ENCODE data around the gene PLB1. TPM values are rescaled to one million over a fixed set of nuclear protein-coding genes. Genes with fewer than 3 reads are reported as not detected.

Gene PLB1
- total RNA-seq, 2 donors from 2014 or later: 19.2 to 29.6 TPM

- peaks cover 35 to 77% of the 10 kb centered on the region in 2 donors for H3K4me1 ChIP-seq (ENCODE audit: control insufficient read depth in 1 of 2, low read depth in 2 of 2)
- TF ChIP-seq, protein P1, sequence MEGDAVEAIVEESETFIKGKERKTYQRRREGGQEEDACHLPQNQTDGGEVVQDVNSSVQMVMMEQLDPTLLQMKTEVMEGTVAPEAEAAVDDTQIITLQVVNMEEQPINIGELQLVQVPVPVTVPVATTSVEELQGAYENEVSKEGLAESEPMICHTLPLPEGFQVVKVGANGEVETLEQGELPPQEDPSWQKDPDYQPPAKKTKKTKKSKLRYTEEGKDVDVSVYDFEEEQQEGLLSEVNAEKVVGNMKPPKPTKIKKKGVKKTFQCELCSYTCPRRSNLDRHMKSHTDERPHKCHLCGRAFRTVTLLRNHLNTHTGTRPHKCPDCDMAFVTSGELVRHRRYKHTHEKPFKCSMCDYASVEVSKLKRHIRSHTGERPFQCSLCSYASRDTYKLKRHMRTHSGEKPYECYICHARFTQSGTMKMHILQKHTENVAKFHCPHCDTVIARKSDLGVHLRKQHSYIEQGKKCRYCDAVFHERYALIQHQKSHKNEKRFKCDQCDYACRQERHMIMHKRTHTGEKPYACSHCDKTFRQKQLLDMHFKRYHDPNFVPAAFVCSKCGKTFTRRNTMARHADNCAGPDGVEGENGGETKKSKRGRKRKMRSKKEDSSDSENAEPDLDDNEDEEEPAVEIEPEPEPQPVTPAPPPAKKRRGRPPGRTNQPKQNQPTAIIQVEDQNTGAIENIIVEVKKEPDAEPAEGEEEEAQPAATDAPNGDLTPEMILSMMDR (IDR thresholded peaks at IDR 0.05): no peak
- no peak for DNase-seq (ENCODE audit: low spot score)
Observed at GRCh38 chr2:28640908-28641300, 145.0 kb downstream of the PLB1 start.

GRCh38 chr2:28642796-28643195, 146.9 kb downstream of the PLB1 start:
- ATAC-seq (ENCODE audit: insufficient number of reproducible peaks, low FRiP score, low read depth): no peak
- Histone ChIP-seq H3K27ac (peak overlapping the region; percentile 93 to 95), H3K36me3 (no peaks in the 10 kb centered on the region), H3K4me1 (ENCODE audit: control insufficient read depth in 1 of 2, low read depth in 2 of 2) (peaks cover 25 to 76% of the 10 kb centered on the region in 2 donors), H3K27me3 (replicated peaks; ENCODE audit: insufficient read depth) (no peaks in the 10 kb centered on the region), H3K9me3 (no peaks in the 10 kb centered on the region), H3K4me3 (no peak overlapping the region)
- TF ChIP-seq, protein P1 (IDR thresholded peaks at IDR 0.05): no peak
- DNase-seq (ENCODE audit: low spot score): no peak

More at GRCh38 chr2:28640908-28641300, 145.0 kb downstream of the PLB1 start:
- no peaks in the 10 kb centered on the region for H3K36me3 ChIP-seq
- H3K4me3 ChIP-seq: no peak overlapping the region
- no peaks in the 10 kb centered on the region for H3K9me3 ChIP-seq
- H3K27ac ChIP-seq: no peak overlapping the region
- H3K27me3 ChIP-seq (replicated peaks; ENCODE audit: insufficient read depth): no peaks in the 10 kb centered on the region
- no peak for ATAC-seq (ENCODE audit: insufficient number of reproducible peaks, low FRiP score, low read depth)

GRCh38 chr2:28643327-28643726, 147.5 kb downstream of the PLB1 start:
- no peaks in the 10 kb centered on the region for H3K27me3 ChIP-seq (replicated peaks; ENCODE audit: insufficient read depth)
- no peaks in the 10 kb centered on the region for H3K36me3 ChIP-seq
- peaks cover 20 to 76% of the 10 kb centered on the region in 2 donors for H3K4me1 ChIP-seq (ENCODE audit: control insufficient read depth in 1 of 2, low read depth in 2 of 2)
- no peak for DNase-seq (ENCODE audit: low spot score)
- no peaks in the 10 kb centered on the region for H3K9me3 ChIP-seq
- peak overlapping the region; percentile 93 to 95 for H3K27ac ChIP-seq
- no peak overlapping the region for H3K4me3 ChIP-seq
- TF ChIP-seq, protein P1 (IDR thresholded peaks at IDR 0.05): no peak
- no peak for ATAC-seq (ENCODE audit: insufficient number of reproducible peaks, low FRiP score, low read depth)

GRCh38 chr2:28643911-28644334, 148.1 kb downstream of the PLB1 start:
- DNase-seq (ENCODE audit: low spot score): no peak
- Histone ChIP-seq H3K9me3 (no peaks in the 10 kb centered on the region), H3K4me1 (ENCODE audit: control insufficient read depth in 1 of 2, low read depth in 2 of 2) (peaks cover 16 to 76% of the 10 kb centered on the region in 2 donors), H3K4me3 (peak overlapping the region; percentile 8), H3K27ac (peak overlapping the region; percentile 93 to 95), H3K27me3 (replicated peaks; ENCODE audit: insufficient read depth) (no peaks in the 10 kb centered on the region), H3K36me3 (no peaks in the 10 kb centered on the region)
- TF ChIP-seq, protein P1 (IDR thresholded peaks at IDR 0.05): no peak
- ATAC-seq (ENCODE audit: insufficient number of reproducible peaks, low FRiP score, low read depth): no peak

DNA sequence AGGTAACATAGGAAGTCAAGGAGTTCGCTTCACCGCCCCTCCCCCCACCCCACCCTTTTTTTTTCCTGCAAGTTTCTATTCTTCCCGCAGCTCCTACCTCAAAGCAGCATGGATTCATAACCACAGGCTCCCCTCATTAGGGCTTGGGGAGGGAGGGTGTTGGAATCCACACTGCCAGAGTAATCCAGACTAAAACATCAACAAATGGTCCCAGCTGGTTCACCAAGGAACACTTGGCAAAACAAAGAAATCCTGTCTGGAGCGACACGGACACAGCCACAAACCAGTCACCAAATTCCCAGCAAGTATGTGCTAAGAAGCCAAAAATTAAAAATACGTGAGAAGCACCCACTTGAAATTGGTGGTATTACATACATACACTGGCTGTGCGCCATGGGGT, 148.9 kb downstream of the PLB1 start:
- Histone ChIP-seq H3K4me1 (ENCODE audit: control insufficient read depth in 1 of 2, low read depth in 2 of 2) (peaks cover 16 to 76% of the 10 kb centered on the region in 2 donors), H3K9me3 (no peaks in the 10 kb centered on the region), H3K27me3 (replicated peaks; ENCODE audit: insufficient read depth) (no peaks in the 10 kb centered on the region), H3K4me3 (peak overlapping the region; percentile 8), H3K36me3 (no peaks in the 10 kb centered on the region), H3K27ac (peak overlapping the region; percentile 93 to 95)
- DNase-seq (ENCODE audit: low spot score): no peak
- ATAC-seq (ENCODE audit: insufficient number of reproducible peaks, low FRiP score, low read depth): peak; percentile 13
- TF ChIP-seq, protein P1 (IDR thresholded peaks at IDR 0.05): no peak

Measured in thoracic aorta (tissue), 2 donors.